ENCODE measurements around the gene BBS9. TPM values are rescaled to one million over a fixed set of nuclear protein-coding genes. Genes with fewer than 3 reads are reported as not detected.

BBS9 gene
- total and polyA plus RNA-seq, 11 donors: 7.4 to 29.3 (median 11.3) TPM

DNA sequence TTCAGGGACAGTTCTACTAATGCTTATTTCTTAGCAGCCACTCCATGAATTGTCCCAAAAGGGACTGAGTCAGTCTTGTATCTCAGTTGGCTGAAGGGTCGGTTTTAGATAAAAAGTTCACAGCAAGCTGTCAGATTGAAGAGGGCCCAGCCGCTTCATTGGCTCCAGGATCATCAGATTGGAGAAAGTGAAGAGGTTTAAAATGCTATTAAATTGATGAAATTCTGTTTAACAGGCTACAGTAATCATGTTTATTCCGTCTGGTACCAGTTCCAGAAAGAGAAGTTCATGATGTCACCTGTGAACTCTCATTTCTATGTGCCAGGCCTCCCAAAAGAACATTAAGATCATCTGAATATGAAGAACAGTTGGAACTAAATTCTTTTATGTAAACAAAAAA, 481.6 kb downstream of the BBS9 start:
- DNase-seq (no peak), ATAC-seq (no peak)
- Histone ChIP-seq H3K9me3 (peaks cover 0 to 21% (median 0%) of the 10 kb centered on the region in 12 donors), H3K4me1 (peaks cover 0 to 2% (median 0%) of the 10 kb centered on the region in 12 donors), H3K27me3 (no peaks in the 10 kb centered on the region), H3K36me3 (peaks cover 0 to 3% (median 0%) of the 10 kb centered on the region in 9 donors), H3K4me3 (no peak overlapping the region), H3K27ac (no peak overlapping the region)
- 71 to 81% (median 76%) methylated on average over 3 of the region's 3 CpGs for whole genome bisulfite sequencing, 4 donors
- intact Hi-C loops (cut with DNase I): no loop called here
- TF ChIP-seq POLR2A (IDR thresholded peaks at IDR 0.05): no peak
- TF ChIP-seq, protein P1, sequence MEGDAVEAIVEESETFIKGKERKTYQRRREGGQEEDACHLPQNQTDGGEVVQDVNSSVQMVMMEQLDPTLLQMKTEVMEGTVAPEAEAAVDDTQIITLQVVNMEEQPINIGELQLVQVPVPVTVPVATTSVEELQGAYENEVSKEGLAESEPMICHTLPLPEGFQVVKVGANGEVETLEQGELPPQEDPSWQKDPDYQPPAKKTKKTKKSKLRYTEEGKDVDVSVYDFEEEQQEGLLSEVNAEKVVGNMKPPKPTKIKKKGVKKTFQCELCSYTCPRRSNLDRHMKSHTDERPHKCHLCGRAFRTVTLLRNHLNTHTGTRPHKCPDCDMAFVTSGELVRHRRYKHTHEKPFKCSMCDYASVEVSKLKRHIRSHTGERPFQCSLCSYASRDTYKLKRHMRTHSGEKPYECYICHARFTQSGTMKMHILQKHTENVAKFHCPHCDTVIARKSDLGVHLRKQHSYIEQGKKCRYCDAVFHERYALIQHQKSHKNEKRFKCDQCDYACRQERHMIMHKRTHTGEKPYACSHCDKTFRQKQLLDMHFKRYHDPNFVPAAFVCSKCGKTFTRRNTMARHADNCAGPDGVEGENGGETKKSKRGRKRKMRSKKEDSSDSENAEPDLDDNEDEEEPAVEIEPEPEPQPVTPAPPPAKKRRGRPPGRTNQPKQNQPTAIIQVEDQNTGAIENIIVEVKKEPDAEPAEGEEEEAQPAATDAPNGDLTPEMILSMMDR (IDR thresholded peaks at IDR 0.05): no peak

DNA sequence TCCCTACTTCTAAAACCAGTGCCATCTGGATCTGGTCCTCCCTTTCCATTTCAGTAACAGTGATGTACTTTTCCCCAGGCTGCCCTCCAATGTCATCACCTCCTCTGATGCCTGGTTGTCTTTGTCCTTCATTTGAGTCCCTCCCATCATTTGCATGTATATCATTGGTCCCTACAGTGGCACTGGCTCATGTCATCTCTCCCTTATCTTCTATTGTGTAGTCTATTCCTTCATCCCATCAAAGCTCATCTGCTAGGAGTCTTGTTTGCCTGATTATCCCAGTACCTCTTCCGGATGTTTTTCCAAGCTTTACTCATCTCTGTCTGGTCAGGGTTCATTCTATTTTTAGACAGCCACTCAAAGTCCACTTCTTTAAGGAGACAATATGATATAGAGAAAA, 483.1 kb downstream of the BBS9 start:
- Histone ChIP-seq H3K4me3 (no peak overlapping the region), H3K36me3 (no peaks in the 10 kb centered on the region), H3K4me1 (peaks cover 0 to 2% (median 0%) of the 10 kb centered on the region in 12 donors), H3K27ac (no peak overlapping the region), H3K9me3 (peaks cover 0 to 25% (median 0%) of the 10 kb centered on the region in 12 donors), H3K27me3 (no peaks in the 10 kb centered on the region)
- intact Hi-C loops (cut with DNase I): no loop called here
- TF ChIP-seq, protein P1 (IDR thresholded peaks at IDR 0.05): no peak
- TF ChIP-seq POLR2A (IDR thresholded peaks at IDR 0.05): no peak
- WGBS, 4 donors: 41 to 47% (median 46%) methylated on average over 1 of the region's 1 CpG
- ATAC-seq (peak in 1 of 4 donors; percentile 60), DNase-seq (no peak)

DNA sequence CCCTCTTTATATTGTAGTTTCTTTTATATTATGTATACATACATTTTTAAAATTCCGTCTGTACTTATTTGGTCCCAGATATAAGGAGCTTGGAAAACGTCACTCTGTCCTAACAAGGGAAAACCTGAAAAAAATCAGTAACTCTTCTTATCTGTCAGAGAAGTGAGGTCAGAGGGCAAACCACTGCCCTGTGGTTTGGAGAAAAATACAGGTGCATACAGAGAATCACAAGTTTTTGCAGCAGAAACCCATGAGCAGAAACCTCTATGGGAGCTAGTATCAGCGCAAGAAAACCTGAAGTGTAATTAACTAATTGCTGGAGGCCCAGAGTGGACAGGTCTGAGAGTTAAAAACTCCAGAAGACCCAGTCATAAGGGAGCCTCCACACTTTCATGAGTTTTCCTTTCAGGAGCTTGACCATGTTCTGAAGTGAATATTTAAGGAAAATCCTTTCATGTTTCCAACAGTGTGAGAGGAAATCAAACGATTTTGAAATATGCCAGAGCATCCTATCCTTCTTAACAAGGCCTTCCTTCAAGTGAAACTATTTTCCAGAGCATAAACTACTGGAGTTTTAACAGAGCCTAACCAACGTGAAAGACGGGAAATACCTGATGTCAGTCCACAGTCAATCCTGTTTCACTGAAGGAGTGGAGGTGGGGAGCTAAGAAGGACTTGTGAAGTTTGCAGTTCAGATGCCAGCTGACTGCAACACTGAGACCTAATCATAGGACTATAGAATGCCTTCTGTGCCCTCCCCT, 485.2 kb downstream of the BBS9 start:
- Histone ChIP-seq H3K36me3 (no peaks in the 10 kb centered on the region), H3K4me1 (peaks cover 0 to 2% (median 0%) of the 10 kb centered on the region in 12 donors), H3K4me3 (no peak overlapping the region), H3K9me3 (peaks cover 0 to 23% (median 0%) of the 10 kb centered on the region in 12 donors), H3K27ac (peak overlapping the region in 1 of 12 donors; percentile 52), H3K27me3 (no peaks in the 10 kb centered on the region)
- TF ChIP-seq, protein P1 (IDR thresholded peaks at IDR 0.05): no peak
- TF ChIP-seq POLR2A (IDR thresholded peaks at IDR 0.05): no peak
- no peak for DNase-seq
- ATAC-seq: no peak
- 80 to 91% (median 84%) methylated on average over 6 of the region's 6 CpGs for WGBS, 4 donors
- intact Hi-C loops (cut with DNase I): no loop called here

GRCh38 chr7:33616752-33617151, 487.4 kb downstream of the BBS9 start:
- Histone ChIP-seq H3K36me3 (no peaks in the 10 kb centered on the region), H3K27ac (no peak overlapping the region), H3K4me1 (peaks cover 0 to 2% (median 0%) of the 10 kb centered on the region in 12 donors), H3K4me3 (no peak overlapping the region), H3K9me3 (peaks cover 0 to 37% (median 7%) of the 10 kb centered on the region in 12 donors), H3K27me3 (no peaks in the 10 kb centered on the region)
- DNase-seq: no peak
- intact Hi-C loops (cut with DNase I): no loop called here
- 68 to 83% (median 73%) methylated on average over 2 of the region's 2 CpGs for WGBS, 4 donors
- TF ChIP-seq POLR2A (IDR thresholded peaks at IDR 0.05): no peak
- TF ChIP-seq, protein P1 (IDR thresholded peaks at IDR 0.05): no peak
- no peak for ATAC-seq

All from heart left ventricle (tissue), 16 donors.